ENCODE results near the gene LPP. TPM values are rescaled to one million over a fixed set of nuclear protein-coding genes. Genes with fewer than 3 reads are reported as not detected.
A peak's percentile ranks its signal among the peaks of the same experiment; 100 is the strongest.

The LPP gene
- total RNA-seq, 1 donor: 77.4 TPM

GRCh38 chr3:188583341-188584161 lies 429.6 kb downstream of the LPP start:
- Histone ChIP-seq H3K27ac (ENCODE audit: low read depth, low read length) (peak overlapping the region; percentile 71), H3K27me3 (ENCODE audit: insufficient read depth, low read length) (no peaks in the 10 kb centered on the region), H3K4me2 (ENCODE audit: insufficient read depth, low read length) (peak overlapping the region; percentile 70), H3K4me3 (ENCODE audit: insufficient read depth, low read length) (no peak overlapping the region), H2AFZ (ENCODE audit: low read length) (no peak overlapping the region), H3K4me1 (ENCODE audit: insufficient read depth, low read length) (peaks cover 37% of the 10 kb centered on the region), H4K20me1 (ENCODE audit: insufficient read depth, low read length) (no peaks in the 10 kb centered on the region), H3K79me2 (ENCODE audit: insufficient read depth, low read length) (peaks cover 9% of the 10 kb centered on the region), H3K9me3 (ENCODE audit: low read depth, low read length) (no peaks in the 10 kb centered on the region), H3K36me3 (ENCODE audit: insufficient read depth, low read length) (no peaks in the 10 kb centered on the region)
- TF ChIP-seq CTCF (IDR thresholded peaks at IDR 0.05; ENCODE audit: extremely low read depth, low read depth, low read length): no peak
- DNase-seq (ENCODE audit: insufficient read length, low spot score, missing footprints): peak; percentile 41

GRCh38 chr3:188584162-188584529 lies 430.2 kb downstream of the LPP start:
- Histone ChIP-seq H3K9me3 (ENCODE audit: low read depth, low read length) (no peaks in the 10 kb centered on the region), H3K4me2 (ENCODE audit: insufficient read depth, low read length) (peak overlapping the region; percentile 70), H3K4me3 (ENCODE audit: insufficient read depth, low read length) (no peak overlapping the region), H3K4me1 (ENCODE audit: insufficient read depth, low read length) (peaks cover 31% of the 10 kb centered on the region), H3K36me3 (ENCODE audit: insufficient read depth, low read length) (no peaks in the 10 kb centered on the region), H4K20me1 (ENCODE audit: insufficient read depth, low read length) (no peaks in the 10 kb centered on the region), H3K27ac (ENCODE audit: low read depth, low read length) (peak overlapping the region; percentile 71), H3K79me2 (ENCODE audit: insufficient read depth, low read length) (peaks cover 9% of the 10 kb centered on the region), H2AFZ (ENCODE audit: low read length) (no peak overlapping the region), H3K27me3 (ENCODE audit: insufficient read depth, low read length) (no peaks in the 10 kb centered on the region)
- no peak for TF ChIP-seq CTCF (IDR thresholded peaks at IDR 0.05; ENCODE audit: extremely low read depth, low read depth, low read length)
- DNase-seq (ENCODE audit: insufficient read length, low spot score, missing footprints): peak; percentile 50

- Histone ChIP-seq H3K4me2 (ENCODE audit: insufficient read depth, low read length) (peak overlapping the region; percentile 70), H3K4me1 (ENCODE audit: insufficient read depth, low read length) (peaks cover 28% of the 10 kb centered on the region), H3K27ac (ENCODE audit: low read depth, low read length) (peak overlapping the region; percentile 71), H4K20me1 (ENCODE audit: insufficient read depth, low read length) (no peaks in the 10 kb centered on the region), H3K9me3 (ENCODE audit: low read depth, low read length) (no peaks in the 10 kb centered on the region), H2AFZ (ENCODE audit: low read length) (no peak overlapping the region), H3K4me3 (ENCODE audit: insufficient read depth, low read length) (peak overlapping the region; percentile 9), H3K36me3 (ENCODE audit: insufficient read depth, low read length) (no peaks in the 10 kb centered on the region), H3K79me2 (ENCODE audit: insufficient read depth, low read length) (peaks cover 11% of the 10 kb centered on the region), H3K27me3 (ENCODE audit: insufficient read depth, low read length) (no peaks in the 10 kb centered on the region)
- no peak for TF ChIP-seq CTCF (IDR thresholded peaks at IDR 0.05; ENCODE audit: extremely low read depth, low read depth, low read length)
- DNase-seq (ENCODE audit: insufficient read length, low spot score, missing footprints): no peak
Observed at GRCh38 chr3:188584958-188585689, 431.2 kb downstream of the LPP start.

- H3K27ac ChIP-seq (ENCODE audit: low read depth, low read length): no peak overlapping the region
- H3K27me3 ChIP-seq (ENCODE audit: insufficient read depth, low read length): no peaks in the 10 kb centered on the region
- H3K9me3 ChIP-seq (ENCODE audit: low read depth, low read length): no peaks in the 10 kb centered on the region
- H4K20me1 ChIP-seq (ENCODE audit: insufficient read depth, low read length): no peaks in the 10 kb centered on the region
- H3K4me2 ChIP-seq (ENCODE audit: insufficient read depth, low read length): no peak overlapping the region
- H3K4me3 ChIP-seq (ENCODE audit: insufficient read depth, low read length): no peak overlapping the region
- H3K79me2 ChIP-seq (ENCODE audit: insufficient read depth, low read length): peaks cover 11% of the 10 kb centered on the region
- H3K4me1 ChIP-seq (ENCODE audit: insufficient read depth, low read length): peaks cover 23% of the 10 kb centered on the region
- no peak for TF ChIP-seq CTCF (IDR thresholded peaks at IDR 0.05; ENCODE audit: extremely low read depth, low read depth, low read length)
- DNase-seq (ENCODE audit: insufficient read length, low spot score, missing footprints): no peak
- H3K36me3 ChIP-seq (ENCODE audit: insufficient read depth, low read length): no peaks in the 10 kb centered on the region
- H2AFZ ChIP-seq (ENCODE audit: low read length): no peak overlapping the region
Observed at GRCh38 chr3:188589071-188589470, 435.1 kb downstream of the LPP start.
